K562 (cell line): ENCODE results near the gene ICE2. TPM values are rescaled to one million over a fixed set of nuclear protein-coding genes. Genes with fewer than 3 reads are reported as not detected.

Source experiments
- BRD9 ChIP-seq: fragments of 450-650 bp; IDR thresholded peaks from 2 replicates; pipeline ENCODE4 v1.6.1; 2018; ENCODE audit warnings: low read depth; ENCODE audit not compliant: partially characterized antibody
- ETV5 ChIP-seq: sonication (generic); formaldehyde crosslinking; IDR thresholded peaks from 2 replicates; pipeline ENCODE4 v1.4.0; 2020; ENCODE audit warnings: low read depth, mild to moderate bottlenecking, missing genetic modification reagents
- EZH2 ChIP-seq: IDR thresholded peaks from 2 replicates; pipeline ENCODE4 v1.6.1; 2012; ENCODE audit warnings: low read depth, mild to moderate bottlenecking, inconsistent platforms, low read length, borderline replicate concordance
- KLF1 ChIP-seq: fragments of 450-650 bp; IDR thresholded peaks from 2 replicates; pipeline ENCODE4 v1.6.1; 2016; ENCODE audit warnings: missing genetic modification characterization, missing compliant biosample characterization
- MAFF ChIP-seq: IDR thresholded peaks from 2 replicates; pipeline ENCODE4 v1.6.1; 2012; ENCODE audit warnings: low read length, improper control_type of control experiment
- MYNN ChIP-seq, 2 experiments: sonication (generic); formaldehyde crosslinking in 1 of 2; IDR thresholded peaks; 2 replicates each; pipeline versions ENCODE4 v1.5.0 to v1.6.1; 2016 to 2020; ENCODE audit warnings: antibody characterized with exemption in 1 of 2, missing genetic modification reagents in 1 of 2
- NFRKB ChIP-seq: fragments of 450-650 bp; IDR thresholded peaks from 2 replicates; pipeline ENCODE4 v1.6.1; 2016; ENCODE audit warnings: low read depth
- NFYB ChIP-seq: IDR thresholded peaks from 2 replicates; pipeline ENCODE4 v1.6.1; 2011; ENCODE audit warnings: mild to moderate bottlenecking, moderate library complexity; ENCODE audit not compliant: insufficient read length; ENCODE audit errors: extremely low read depth
- PTTG1 ChIP-seq: fragments of 450-650 bp; IDR thresholded peaks from 2 replicates; pipeline ENCODE4 v1.6.1; 2016; ENCODE audit warnings: low read depth, mild to moderate bottlenecking, missing genetic modification characterization, missing compliant biosample characterization
- RAD21 ChIP-seq, 2 experiments: fragments of 250-450 bp in 1 of 2; fragments of 450-650 bp in 1 of 2; sonication (Bioruptor Pico) in 1 of 2; formaldehyde crosslinking in 1 of 2; IDR thresholded peaks in 1 of 2; conservative IDR thresholded peaks in 1 of 2; 2 replicates each; pipeline versions ENCODE4 v1.4.0 to v1.8.0; 2020 to 2022; ENCODE audit warnings: mild to moderate bottlenecking in 2 of 2, moderate library complexity in 1 of 2
- RBM17 ChIP-seq: fragments of 200-400 bp; formaldehyde crosslinking; IDR thresholded peaks from 2 replicates; pipeline ENCODE4 v1.6.1; 2017; ENCODE audit warnings: low read depth, mild to moderate bottlenecking, low read length, borderline replicate concordance
- RCOR1 ChIP-seq, 2 experiments: IDR thresholded peaks; 2 replicates each; pipeline ENCODE4 v1.6.1; 2012; ENCODE audit warnings: low read depth in 2 of 2, low read length in 2 of 2, borderline replicate concordance in 1 of 2, improper control_type of control experiment in 1 of 2
- SREBF2 ChIP-seq: sonication (generic); formaldehyde crosslinking; IDR thresholded peaks from 2 replicates; pipeline ENCODE4 v1.4.0; 2020; ENCODE audit warnings: mild to moderate bottlenecking, missing genetic modification reagents
- TEAD1 ChIP-seq, 2 experiments: fragments of 450-650 bp in 1 of 2; sonication (generic) in 1 of 2; formaldehyde crosslinking; IDR thresholded peaks; 2 replicates each; pipeline versions ENCODE4 v1.4.0 to v1.8.0; 2020 to 2022; ENCODE audit warnings: mild to moderate bottlenecking in 2 of 2, missing genetic modification reagents in 1 of 2
- ZKSCAN8 ChIP-seq: fragments of 200-800 bp; sonication (Bioruptor generic); IDR thresholded peaks from 2 replicates; pipeline ENCODE4 v1.6.1; 2016; ENCODE audit warnings: missing genetic modification characterization, missing compliant biosample characterization
- ZNF232 ChIP-seq: sonication (generic); formaldehyde crosslinking; IDR thresholded peaks from 2 replicates; pipeline ENCODE4 v1.8.0; 2022; ENCODE audit warnings: mild to moderate bottlenecking, missing genetic modification reagents
- ZNF408 ChIP-seq: fragments of 250-450 bp; sonication (Bioruptor Pico); IDR thresholded peaks from 2 replicates; pipeline ENCODE4 v1.4.0; 2020; ENCODE audit warnings: low read depth, mild to moderate bottlenecking, moderate library complexity
- ZNF507 ChIP-seq: conservative IDR thresholded peaks from 2 replicates; pipeline ENCODE4 v1.6.1; 2017; ENCODE audit warnings: missing genetic modification characterization, missing compliant biosample characterization
- ZNF707 ChIP-seq: fragments of 250-450 bp; sonication (Bioruptor Pico); conservative IDR thresholded peaks from 2 replicates; pipeline ENCODE4 v1.8.0; 2022; ENCODE audit warnings: inconsistent platforms, mild to moderate bottlenecking, moderate library complexity
- ZSCAN29 ChIP-seq: fragments of 450-650 bp; IDR thresholded peaks from 2 replicates; pipeline ENCODE4 v1.6.1; 2017
- polyA plus RNA-seq, 8 experiments: library from polyadenylated mRNA; depleted of rRNA in 4 of 8; stranded (reverse) in 5 of 8; unstranded in 3 of 8; fragments of >200 nt; fragmentation: Nextera tagmentation in 2 of 8; fragmentation: Illumina TruSeq in 1 of 8; extraction: Ambion mirVana in 2 of 8; extraction: Trizol in 1 of 8; gene quantifications; 2 replicates each; pipeline versions ENCODE4 v1.2.1 to v1.2.3, GENCODE V29; 2011 to 2014; ENCODE audit warnings: inconsistent platforms in 1 of 8, missing spikeins in 1 of 8
- total RNA-seq, 7 experiments: library from RNA; depleted of rRNA in 6 of 7; stranded (reverse); fragments of >200 nt in 6 of 7; fragmentation: Illumina TruSeq in 2 of 7; extraction: Trizol in 2 of 7; gene quantifications; 2 replicates each; pipeline versions ENCODE4 v1.2.1 to v1.2.3, GENCODE V29; 2011 to 2021; ENCODE audit warnings: low replicate concordance in 1 of 7
- TF ChIP-seq, protein P1 (sequence below): fragments of 450-650 bp; IDR thresholded peaks from 2 replicates; pipeline ENCODE4 v1.6.1; 2016
- TF ChIP-seq, protein P2 (sequence below): sonication (generic); formaldehyde crosslinking; IDR thresholded peaks from 2 replicates; pipeline ENCODE4 v1.5.0; 2020; ENCODE audit warnings: missing genetic modification reagents
- TF ChIP-seq, protein P3 (sequence below): fragments of 450-650 bp; IDR thresholded peaks from 2 replicates; pipeline ENCODE4 v1.7.0; 2016; ENCODE audit warnings: borderline replicate concordance
- TF ChIP-seq, protein P4 (sequence below): sonication (generic); formaldehyde crosslinking; IDR thresholded peaks from 2 replicates; pipeline ENCODE4 v1.8.1; 2022; ENCODE audit warnings: missing genetic modification reagents

ICE2 gene
- total and polyA plus RNA-seq, 9 of the 15 experiments (the other 6 are each of a cell fraction or from before 2014, with no cell fraction given) = 21.8 to 87.9 (median 58.1) TPM

DNA sequence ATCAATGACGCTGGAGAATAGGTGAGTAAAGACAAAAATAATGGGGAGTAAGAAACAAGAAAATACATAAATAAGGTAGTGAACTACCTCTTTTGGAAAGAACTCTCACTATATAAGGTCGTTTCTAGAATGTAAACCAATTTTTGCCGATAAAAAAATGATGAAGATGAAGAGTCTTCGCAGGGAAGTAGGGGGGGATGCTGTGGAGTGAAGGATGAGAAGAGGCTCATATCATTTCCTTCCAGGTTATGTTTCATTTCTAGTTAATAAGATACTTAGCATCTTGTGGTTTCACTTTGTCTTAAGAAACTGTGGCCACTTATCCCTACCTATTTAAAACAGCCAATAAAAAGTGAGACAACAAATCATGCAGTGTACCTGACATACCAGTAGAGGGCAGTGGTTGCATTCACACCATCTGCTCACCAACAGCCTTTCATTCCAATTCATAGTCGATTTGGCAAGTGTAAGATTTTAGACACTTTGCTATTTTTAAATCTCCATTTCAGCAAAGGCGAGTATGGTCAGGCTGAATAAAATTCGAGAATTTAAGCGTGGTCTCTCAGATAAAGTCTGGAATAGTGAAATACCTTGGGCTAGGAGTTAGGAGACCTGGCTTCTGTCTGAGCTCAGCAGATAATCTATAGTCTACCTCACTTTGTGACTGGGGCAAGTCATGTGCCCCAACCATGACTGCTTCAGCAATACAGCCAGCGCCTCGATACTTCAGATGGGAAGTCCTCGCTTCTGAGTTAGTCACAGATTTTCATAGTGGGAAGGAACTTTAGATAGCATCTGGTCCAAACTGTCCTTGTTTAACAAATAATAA is 28.9 kb upstream of the ICE2 start (continued):
- TF ChIP-seq, protein P1, sequence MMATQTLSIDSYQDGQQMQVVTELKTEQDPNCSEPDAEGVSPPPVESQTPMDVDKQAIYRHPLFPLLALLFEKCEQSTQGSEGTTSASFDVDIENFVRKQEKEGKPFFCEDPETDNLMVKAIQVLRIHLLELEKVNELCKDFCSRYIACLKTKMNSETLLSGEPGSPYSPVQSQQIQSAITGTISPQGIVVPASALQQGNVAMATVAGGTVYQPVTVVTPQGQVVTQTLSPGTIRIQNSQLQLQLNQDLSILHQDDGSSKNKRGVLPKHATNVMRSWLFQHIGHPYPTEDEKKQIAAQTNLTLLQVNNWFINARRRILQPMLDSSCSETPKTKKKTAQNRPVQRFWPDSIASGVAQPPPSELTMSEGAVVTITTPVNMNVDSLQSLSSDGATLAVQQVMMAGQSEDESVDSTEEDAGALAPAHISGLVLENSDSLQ = peak; percentile 52
- TF ChIP-seq, protein P2, sequence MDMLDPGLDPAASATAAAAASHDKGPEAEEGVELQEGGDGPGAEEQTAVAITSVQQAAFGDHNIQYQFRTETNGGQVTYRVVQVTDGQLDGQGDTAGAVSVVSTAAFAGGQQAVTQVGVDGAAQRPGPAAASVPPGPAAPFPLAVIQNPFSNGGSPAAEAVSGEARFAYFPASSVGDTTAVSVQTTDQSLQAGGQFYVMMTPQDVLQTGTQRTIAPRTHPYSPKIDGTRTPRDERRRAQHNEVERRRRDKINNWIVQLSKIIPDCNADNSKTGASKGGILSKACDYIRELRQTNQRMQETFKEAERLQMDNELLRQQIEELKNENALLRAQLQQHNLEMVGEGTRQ = peak; percentile 7; the same call in 1 of the 2 replicates
- TF ChIP-seq ZNF232 = no peak
- TF ChIP-seq, protein P3, sequence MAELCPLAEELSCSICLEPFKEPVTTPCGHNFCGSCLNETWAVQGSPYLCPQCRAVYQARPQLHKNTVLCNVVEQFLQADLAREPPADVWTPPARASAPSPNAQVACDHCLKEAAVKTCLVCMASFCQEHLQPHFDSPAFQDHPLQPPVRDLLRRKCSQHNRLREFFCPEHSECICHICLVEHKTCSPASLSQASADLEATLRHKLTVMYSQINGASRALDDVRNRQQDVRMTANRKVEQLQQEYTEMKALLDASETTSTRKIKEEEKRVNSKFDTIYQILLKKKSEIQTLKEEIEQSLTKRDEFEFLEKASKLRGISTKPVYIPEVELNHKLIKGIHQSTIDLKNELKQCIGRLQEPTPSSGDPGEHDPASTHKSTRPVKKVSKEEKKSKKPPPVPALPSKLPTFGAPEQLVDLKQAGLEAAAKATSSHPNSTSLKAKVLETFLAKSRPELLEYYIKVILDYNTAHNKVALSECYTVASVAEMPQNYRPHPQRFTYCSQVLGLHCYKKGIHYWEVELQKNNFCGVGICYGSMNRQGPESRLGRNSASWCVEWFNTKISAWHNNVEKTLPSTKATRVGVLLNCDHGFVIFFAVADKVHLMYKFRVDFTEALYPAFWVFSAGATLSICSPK = no peak
- no peak for TF ChIP-seq ZNF507 (tag)
- TF ChIP-seq EZH2 = no peak
- TF ChIP-seq RCOR1 (IDR thresholded peaks at IDR 0.05; ENCODE audit: borderline replicate concordance in 1 of 2, low read depth in 2 of 2, low read length in 2 of 2) = 0 out of 4 replicates have a peak, but pooled peaks of 1 of the 2 experiments have one; percentile 6
- TF ChIP-seq ZNF707 (CRISPR knock-in tag) = no peak
- no peak for TF ChIP-seq RBM17
- TF ChIP-seq PTTG1 (tag) = no peak
- no peak for TF ChIP-seq ZSCAN29
- TF ChIP-seq MAFF = no peak
- no peak for TF ChIP-seq MYNN (IDR thresholded peaks at IDR 0.05)
- TF ChIP-seq MYNN (CRISPR knock-in tag; IDR thresholded peaks at IDR 0.05) = no peak
- TF ChIP-seq KLF1 (tag) = no peak
- TF ChIP-seq RAD21 (CRISPR knock-in tag; conservative IDR thresholded peaks at IDR 0.05 in 1 of 2, IDR thresholded peaks at IDR 0.05 in 1 of 2) = peak; percentile 46 to 69
- TF ChIP-seq NFRKB = no peak
- TF ChIP-seq SREBF2 = no peak
- TF ChIP-seq NFYB = no peak
- no peak for TF ChIP-seq ETV5
- TF ChIP-seq BRD9 = no peak
- TF ChIP-seq ZKSCAN8 (CRISPR knock-in tag) = no peak
- no peak for TF ChIP-seq ZNF408 (CRISPR knock-in tag)
- TF ChIP-seq, protein P4, sequence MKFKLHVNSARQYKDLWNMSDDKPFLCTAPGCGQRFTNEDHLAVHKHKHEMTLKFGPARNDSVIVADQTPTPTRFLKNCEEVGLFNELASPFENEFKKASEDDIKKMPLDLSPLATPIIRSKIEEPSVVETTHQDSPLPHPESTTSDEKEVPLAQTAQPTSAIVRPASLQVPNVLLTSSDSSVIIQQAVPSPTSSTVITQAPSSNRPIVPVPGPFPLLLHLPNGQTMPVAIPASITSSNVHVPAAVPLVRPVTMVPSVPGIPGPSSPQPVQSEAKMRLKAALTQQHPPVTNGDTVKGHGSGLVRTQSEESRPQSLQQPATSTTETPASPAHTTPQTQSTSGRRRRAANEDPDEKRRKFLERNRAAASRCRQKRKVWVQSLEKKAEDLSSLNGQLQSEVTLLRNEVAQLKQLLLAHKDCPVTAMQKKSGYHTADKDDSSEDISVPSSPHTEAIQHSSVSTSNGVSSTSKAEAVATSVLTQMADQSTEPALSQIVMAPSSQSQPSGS = no peak
- TF ChIP-seq TEAD1 (CRISPR knock-in tag; IDR thresholded peaks at IDR 0.05) = peak in 1 of 2 experiments; percentile 68; a peak in 1 of 4 replicates
